Neural progenitor cell (in vitro differentiated cells): ENCODE measurements around the gene VWF.

Experiments used
- EZH2 ChIP-seq: fragments of 200-600 bp; sonication (generic); IDR thresholded peaks from 2 replicates; pipeline ENCODE4 v1.6.1; 2017; ENCODE audit warnings: antibody characterized with exemption, mild to moderate bottlenecking, moderate library complexity
- EZH2phosphoT487 ChIP-seq: fragments of 200-600 bp; sonication (generic); IDR thresholded peaks from 2 replicates; pipeline ENCODE4 v1.6.1; 2017; ENCODE audit warnings: antibody characterized with exemption
- TF ChIP-seq, protein P1 (sequence below): fragments of 200-600 bp; sonication (generic); IDR thresholded peaks from 2 replicates; pipeline ENCODE4 v1.5.1; 2017; ENCODE audit warnings: antibody characterized with exemption, mild to moderate bottlenecking

DNA sequence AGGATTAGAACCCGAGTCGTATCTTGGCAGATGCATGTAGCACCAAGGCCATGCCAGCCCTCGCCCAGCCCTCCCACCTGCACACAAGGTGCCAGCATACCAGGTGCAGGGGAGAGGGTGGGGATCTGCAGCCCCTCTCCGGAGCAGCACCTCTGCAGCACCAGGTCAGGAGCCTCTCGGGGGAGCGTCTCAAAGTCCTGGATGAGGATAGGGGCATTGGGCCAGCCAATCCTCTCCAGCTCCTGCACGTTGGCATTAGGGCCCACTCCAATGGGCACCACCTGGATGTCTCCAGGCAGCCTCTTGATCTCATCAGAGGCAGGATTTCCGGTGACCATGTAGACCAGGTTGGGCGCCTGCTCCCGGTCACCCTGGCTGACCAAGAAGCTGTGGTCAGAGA lies 106.2 kb downstream of the VWF start:
- TF ChIP-seq EZH2 = no peak
- TF ChIP-seq, protein P1, sequence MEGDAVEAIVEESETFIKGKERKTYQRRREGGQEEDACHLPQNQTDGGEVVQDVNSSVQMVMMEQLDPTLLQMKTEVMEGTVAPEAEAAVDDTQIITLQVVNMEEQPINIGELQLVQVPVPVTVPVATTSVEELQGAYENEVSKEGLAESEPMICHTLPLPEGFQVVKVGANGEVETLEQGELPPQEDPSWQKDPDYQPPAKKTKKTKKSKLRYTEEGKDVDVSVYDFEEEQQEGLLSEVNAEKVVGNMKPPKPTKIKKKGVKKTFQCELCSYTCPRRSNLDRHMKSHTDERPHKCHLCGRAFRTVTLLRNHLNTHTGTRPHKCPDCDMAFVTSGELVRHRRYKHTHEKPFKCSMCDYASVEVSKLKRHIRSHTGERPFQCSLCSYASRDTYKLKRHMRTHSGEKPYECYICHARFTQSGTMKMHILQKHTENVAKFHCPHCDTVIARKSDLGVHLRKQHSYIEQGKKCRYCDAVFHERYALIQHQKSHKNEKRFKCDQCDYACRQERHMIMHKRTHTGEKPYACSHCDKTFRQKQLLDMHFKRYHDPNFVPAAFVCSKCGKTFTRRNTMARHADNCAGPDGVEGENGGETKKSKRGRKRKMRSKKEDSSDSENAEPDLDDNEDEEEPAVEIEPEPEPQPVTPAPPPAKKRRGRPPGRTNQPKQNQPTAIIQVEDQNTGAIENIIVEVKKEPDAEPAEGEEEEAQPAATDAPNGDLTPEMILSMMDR = no peak
- no peak for TF ChIP-seq EZH2phosphoT487
